Measurements from ENCODE around the gene GNPDA1. TPM values are rescaled to one million over a fixed set of nuclear protein-coding genes. Genes with fewer than 3 reads are reported as not detected.

Gene GNPDA1
- total RNA-seq (2021; fragmentation: NEBNext Ultra II Directional; extraction: Animal tissue kit (Norgen Biotek cat#: 25700)) (93.6 and 94.3 TPM in 2 replicates), polyA plus RNA-seq (2011; rRNA removed) (33.0 and 40.5 TPM in 2 replicates), polyA minus RNA-seq (2011; rRNA and poly(A)+ RNA removed) (34.9 and 53.7 TPM in 2 replicates)
- polyA plus RNA-seq (2011; cell fraction: cytosol; rRNA removed): 36.4 TPM
- 36.0 TPM for polyA plus RNA-seq (2011; cell fraction: nucleus; rRNA removed)
- polyA plus RNA-seq (2012, experiment 1 of 2): 80.2 to 92.6 TPM (median 81.5 TPM) in 4 replicates
- 83.8 TPM for polyA plus RNA-seq (2012, experiment 2 of 2)
- 57.1 TPM for polyA plus RNA-seq (2013, experiment 1 of 2)
- polyA plus RNA-seq (2013, experiment 2 of 2): 61.9 TPM
- 31.9 TPM for polyA minus RNA-seq (2011; cell fraction: cytosol; rRNA and poly(A)+ RNA removed)
- 24.4 TPM for polyA minus RNA-seq (2011; cell fraction: nucleus; rRNA and poly(A)+ RNA removed)
- long read RNA-seq, experiment 1, transcript GNPDA1-210 (6 exons, 2,980 nt): minor isoform, 18 of 114 reads
- long read RNA-seq, experiment 1, transcript GNPDA1-201 (7 exons, 2,273 nt): major isoform, 35 of 114 reads
- long read RNA-seq, experiment 1, partial matches to known transcripts: 20 of 114 reads
- long read RNA-seq, experiment 1, other reads (novel, unspliced or antisense): 39 of 114 reads
- long read RNA-seq, experiment 2, transcript GNPDA1-201 (7 exons, 2,273 nt): major isoform, 99 of 138 reads
- long read RNA-seq, experiment 2, transcript GNPDA1-210 (6 exons, 2,980 nt): minor isoform, 10 of 138 reads
- long read RNA-seq, experiment 2, partial matches to known transcripts: 11 of 138 reads
- long read RNA-seq, experiment 2, other reads (novel, unspliced or antisense): 16 of 138 reads

DNA sequence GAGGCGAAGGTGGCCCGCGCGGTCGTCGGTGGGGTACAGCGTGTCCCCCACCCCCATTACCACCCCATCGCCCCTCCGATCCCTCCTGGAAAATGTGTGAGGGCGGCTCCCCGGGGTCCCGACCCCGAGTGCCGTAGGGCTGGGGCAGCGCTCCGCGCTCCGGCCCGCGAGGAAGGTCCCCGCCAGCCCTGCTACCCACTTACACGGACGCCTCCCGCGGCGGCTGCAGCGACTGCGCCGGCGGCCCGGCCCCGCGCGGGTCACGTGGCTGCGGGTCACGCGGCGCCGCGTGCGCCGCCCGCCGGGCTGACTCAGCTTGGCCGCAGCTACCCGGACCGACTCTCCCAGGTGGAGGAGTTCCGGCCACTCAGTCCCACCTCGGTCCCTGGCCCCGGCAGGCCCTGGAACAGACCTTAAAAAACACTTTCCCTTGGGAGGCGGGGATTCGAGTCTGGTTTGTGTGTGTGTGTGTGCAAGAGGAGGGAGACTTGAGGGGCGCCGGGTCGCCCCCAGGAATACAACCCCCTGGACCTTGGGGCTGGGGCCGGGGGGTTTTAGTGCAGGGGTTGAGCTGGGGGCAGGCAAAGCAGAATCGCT, at the start of gene GNPDA1:
TSS of gene GNPDA1 (minus strand) at position 236 of the 597 bp plus-strand sequence. CDS start 992 bp downstream, outside the sequence.
- Histone ChIP-seq H3K23me2 (ENCODE audit: low read depth, low read length) (peaks cover 4% of the 10 kb centered on the region; the same call in 1 of the 2 replicates), H3K27ac (ENCODE audit: low read depth, low read length) (peak within 1 kb of the TSS; percentile 59; the same call in 1 of the 2 replicates), H3K4me3 (ENCODE audit: extremely low read depth in 1 of 4, insufficient read depth in 2 of 4, low read depth in 3 of 4, low read length in 4 of 4) (peak within 1 kb of the TSS; percentile 56 to 81 (median 68)), H3K36me3 (ENCODE audit: control insufficient read depth in 2 of 4, insufficient read depth in 4 of 4, low read length in 3 of 4) (peaks cover 0 to 10% (median under 1%) of the 10 kb centered on the region in 4 experiments; a peak in 4 of 8 replicates), H2BK20ac (ENCODE audit: low read length) (no peak within 1 kb of the TSS), H4K5ac (ENCODE audit: insufficient read length, low read depth, low read length) (peak within 1 kb of the TSS; percentile 14), H2BK15ac (ENCODE audit: low read length) (no peak within 1 kb of the TSS), H2BK120ac (replicated peaks; ENCODE audit: low read depth, low read length) (no peak within 1 kb of the TSS), H3K23ac (ENCODE audit: insufficient read length) (no peak within 1 kb of the TSS), H2AK5ac (ENCODE audit: low read depth, low read length) (no peak within 1 kb of the TSS), H2BK5ac (ENCODE audit: low read depth, low read length) (peak within 1 kb of the TSS; percentile 11; the same call in 1 of the 2 replicates), H3K27me3 (replicated peaks in 1 of 4; ENCODE audit: control insufficient read depth in 3 of 4, extremely low read depth in 1 of 4, insufficient read depth in 3 of 4, low read length in 3 of 4) (no peaks in the 10 kb centered on the region), H3K79me2 (ENCODE audit: control insufficient read depth in 1 of 2, insufficient read depth in 2 of 2, low read length in 2 of 2) (no peaks in the 10 kb centered on the region), H3K4me2 (ENCODE audit: insufficient read depth in 1 of 2, low read depth in 2 of 2, low read length in 2 of 2) (peak within 1 kb of the TSS; percentile 75 to 78), H3K56ac (replicated peaks; ENCODE audit: insufficient read length, low read depth, low read length) (no peak within 1 kb of the TSS), H3K9ac (replicated peaks in 1 of 4; ENCODE audit: extremely low read depth in 1 of 4, low read depth in 3 of 4, low read length in 3 of 4) (peak within 1 kb of the TSS; percentile 63 to 73 (median 67)), H4K20me1 (replicated peaks in 1 of 2; ENCODE audit: control insufficient read depth in 1 of 2, insufficient read depth in 2 of 2, low read length in 2 of 2) (no peaks in the 10 kb centered on the region), H3K14ac (ENCODE audit: insufficient read length) (no peak within 1 kb of the TSS), H3K4ac (replicated peaks; ENCODE audit: insufficient read length, low read depth, low read length) (no peak within 1 kb of the TSS), H3K18ac (ENCODE audit: extremely low read depth, low read length) (peak within 1 kb of the TSS; percentile 95), H3K79me1 (ENCODE audit: low read depth, low read length) (no peaks in the 10 kb centered on the region), H2AFZ (ENCODE audit: low read length) (peak within 1 kb of the TSS; percentile 42; the same call in 1 of the 2 replicates), H2BK12ac (ENCODE audit: low read depth, low read length) (no peak within 1 kb of the TSS), H3K4me1 (replicated peaks in 1 of 4; ENCODE audit: control insufficient read depth in 3 of 4, insufficient read depth in 4 of 4, low read length in 3 of 4) (peaks cover 0 to 2% (median 2%) of the 10 kb centered on the region in 4 experiments; a peak in 4 of 7 replicates), H3K9me3 (ENCODE audit: insufficient read depth in 2 of 2, low read depth in 1 of 2, low read length in 1 of 2) (no peaks in the 10 kb centered on the region), H4K8ac (ENCODE audit: extremely low read depth, insufficient read depth, low read length) (peak within 1 kb of the TSS; percentile 90), H4K91ac (replicated peaks; ENCODE audit: insufficient read length, low read length) (peak within 1 kb of the TSS; percentile 48)
- ChIA-PET CTCF (ENCODE audit: partially characterized antibody) (interaction anchor here (0.5 to 11.4 kb wide), 24 partner anchors 8 to 389 kb away, joined by 3 to 112 read pairs (median 6); partner anchors contain the start of genes FCHSD1 and RNF14), POLR2A (ENCODE audit: partially characterized antibody) (interaction anchor here (0.6 to 2.8 kb wide), 22 partner anchors 8 to 386 kb away, joined by 3 to 12 read pairs (median 4); partner anchors contain the start of genes NDFIP1 and RNF14)
- WGBS, 2 experiments (ENCODE audit: extremely low coverage in 1 of 2, insufficient coverage in 1 of 2, insufficient read length in 1 of 2, insufficient replicate concordance in 2 of 2, low coverage in 1 of 2, low lambda C conversion rate in 2 of 2, missing lambda C conversion rate in 1 of 2): 12% methylated on average over 39 of the region's 58 CpGs; no CpG with 5 or more reads in 1 of the 2 experiments
- FAIRE-seq (no peak), DNase-seq (ENCODE audit: low read depth in 1 of 2, low spot score in 2 of 2) (peak; percentile 27 to 76)
- TF ChIP-seq HDAC2 (IDR thresholded peaks at IDR 0.05; ENCODE audit: borderline replicate concordance in 1 of 2, low read depth in 2 of 2, low read length in 2 of 2): no peak
- peak; percentile 55; the same call in 1 of the 2 replicates for TF ChIP-seq TAF1 (IDR thresholded peaks at IDR 0.05; ENCODE audit: low read depth, low read length)
- TF ChIP-seq SP2 (IDR thresholded peaks at IDR 0.05; ENCODE audit: low read length): no peak
- TF ChIP-seq RNF2 (IDR thresholded peaks at IDR 0.05; ENCODE audit: borderline replicate concordance, low read depth, low read length, missing control alignments, poor library complexity, severe bottlenecking): no peak
- peak; percentile 65 for TF ChIP-seq PHF8 (conservative IDR thresholded peaks at IDR 0.05; ENCODE audit: low read depth, low read length)
- TF ChIP-seq E2F6 (IDR thresholded peaks at IDR 0.05): peak; percentile 56

Data from H1 (cell line).